Fibroblast of lung (primary cell): ENCODE measurements around the gene NIBAN1. TPM values are rescaled to one million over a fixed set of nuclear protein-coding genes. Genes with fewer than 3 reads are reported as not detected.

Source experiments
- DNase-seq, 2 donors: peaks; one replicate each; pipeline versions ENCODE4 v3.0.0 to v3.0.0-alpha.2; 2010; ENCODE audit warnings: low read depth in 2 of 2
- H2AFZ ChIP-seq: 2 replicates; pipeline ENCODE4 v1.5.1; 2012; ENCODE audit warnings: low read length, control low read depth, inconsistent platforms
- H3K27ac ChIP-seq: 2 replicates; pipeline ENCODE4 v1.5.1; 2011; ENCODE audit warnings: low read length, control low read depth; ENCODE audit not compliant: insufficient read depth
- H3K27me3 ChIP-seq: 2 replicates; pipeline ENCODE4 v1.5.1; 2011; ENCODE audit warnings: mild to moderate bottlenecking, low read length; ENCODE audit not compliant: control insufficient read depth, insufficient read depth
- H3K36me3 ChIP-seq: 2 replicates; pipeline ENCODE4 v1.5.1; 2011; ENCODE audit warnings: low read length; ENCODE audit not compliant: control insufficient read depth, insufficient read depth
- H3K4me1 ChIP-seq: 2 replicates; pipeline ENCODE4 v1.5.1; 2011; ENCODE audit warnings: low read length; ENCODE audit not compliant: control insufficient read depth, insufficient read depth; ENCODE audit errors: extremely low read depth
- H3K4me2 ChIP-seq: 2 replicates; pipeline ENCODE4 v1.5.1; 2011; ENCODE audit warnings: low read length, control low read depth; ENCODE audit not compliant: insufficient read depth; ENCODE audit errors: extremely low read depth
- H3K4me3 ChIP-seq, 4 experiments: fragments of 200-600 bp in 1 of 4; sonication (generic) in 1 of 4; replicated peaks in 1 of 4; 2 replicates each; pipeline ENCODE4 v1.5.1; 2011 to 2016; ENCODE audit warnings: low read length in 4 of 4, low read depth in 3 of 4, mild to moderate bottlenecking in 3 of 4, control low read depth in 2 of 4, inconsistent platforms in 1 of 4, mixed read lengths in 1 of 4; ENCODE audit not compliant: insufficient read depth in 1 of 4; ENCODE audit errors: control extremely low read depth in 1 of 4
- H3K79me2 ChIP-seq: 2 replicates; pipeline ENCODE4 v1.5.1; 2012; ENCODE audit warnings: mild to moderate bottlenecking, low read length, inconsistent platforms; ENCODE audit not compliant: control insufficient read depth, insufficient read depth
- H3K9ac ChIP-seq: 2 replicates; pipeline ENCODE4 v1.5.1; 2011; ENCODE audit warnings: mild to moderate bottlenecking, low read length, control low read depth; ENCODE audit not compliant: insufficient read depth
- H3K9me3 ChIP-seq: 2 replicates; pipeline ENCODE4 v1.5.1; 2012; ENCODE audit warnings: low read depth, low read length; ENCODE audit not compliant: control insufficient read depth, insufficient read depth
- H4K20me1 ChIP-seq: 2 replicates; pipeline ENCODE4 v1.5.1; 2011; ENCODE audit warnings: low read length; ENCODE audit not compliant: control insufficient read depth, insufficient read depth; ENCODE audit errors: extremely low read depth
- CTCF ChIP-seq, 2 donors: IDR thresholded peaks in 1 of 2; conservative IDR thresholded peaks in 1 of 2; 1 replicate in 1 of 2; 2 replicates in 1 of 2; pipeline ENCODE4 v1.5.1; 2011 to 2012; ENCODE audit warnings: low read length in 2 of 2, control low read depth in 1 of 2, inconsistent platforms in 1 of 2, low read depth in 1 of 2, mild to moderate bottlenecking in 1 of 2
- EZH2 ChIP-seq: IDR thresholded peaks from 2 replicates; pipeline ENCODE4 v1.5.1; 2012; ENCODE audit warnings: low read length, control low read depth, mild to moderate bottlenecking; ENCODE audit errors: missing control alignments
- polyA plus RNA-seq, 2 donors: library from polyadenylated mRNA; depleted of rRNA in 1 of 2; stranded (reverse) in 1 of 2; unstranded in 1 of 2; fragments of >200 nt; gene quantifications; 2 replicates each; pipeline ENCODE4 v1.2.1, GENCODE V29; 2011 to 2012; ENCODE audit warnings: missing spikeins in 1 of 2
- total RNA-seq: library from RNA; depleted of rRNA; stranded (reverse); fragments of >200 nt; gene quantifications from 2 replicates; pipeline ENCODE4 v1.2.1, GENCODE V29; 2014

The NIBAN1 gene
- total and polyA plus RNA-seq, 2 donors (not counting 1 experiment from before 2014, with no cell fraction given) = 11.9 to 122 TPM

GRCh38 chr1:184929711-184930202 is 44.6 kb downstream of the NIBAN1 start:
- H3K27me3 ChIP-seq = no peaks in the 10 kb centered on the region
- H2AFZ ChIP-seq = no peak overlapping the region
- no peaks in the 10 kb centered on the region for H3K4me1 ChIP-seq
- no peak overlapping the region for H3K4me2 ChIP-seq
- no peak for TF ChIP-seq CTCF (conservative IDR thresholded peaks at IDR 0.05 in 1 of 2, IDR thresholded peaks at IDR 0.05 in 1 of 2; ENCODE audit: low read depth in 1 of 2, low read length in 2 of 2)
- TF ChIP-seq EZH2 = no peak
- no peak overlapping the region for H3K27ac ChIP-seq
- H4K20me1 ChIP-seq = no peaks in the 10 kb centered on the region
- no peak overlapping the region for H3K4me3 ChIP-seq
- H3K9ac ChIP-seq = no peak overlapping the region
- no peaks in the 10 kb centered on the region for H3K79me2 ChIP-seq
- H3K36me3 ChIP-seq = no peaks in the 10 kb centered on the region
- no peaks in the 10 kb centered on the region for H3K9me3 ChIP-seq
- peak in 1 of 2 donors; percentile 44 for DNase-seq

GRCh38 chr1:184928394-184928793 is 45.9 kb downstream of the NIBAN1 start:
- DNase-seq = no peak
- H3K27me3 ChIP-seq = no peaks in the 10 kb centered on the region
- no peak overlapping the region for H3K4me2 ChIP-seq
- H4K20me1 ChIP-seq = no peaks in the 10 kb centered on the region
- TF ChIP-seq EZH2 = no peak
- no peak for TF ChIP-seq CTCF (conservative IDR thresholded peaks at IDR 0.05 in 1 of 2, IDR thresholded peaks at IDR 0.05 in 1 of 2; ENCODE audit: low read depth in 1 of 2, low read length in 2 of 2)
- no peaks in the 10 kb centered on the region for H3K79me2 ChIP-seq
- no peaks in the 10 kb centered on the region for H3K9me3 ChIP-seq
- H3K4me1 ChIP-seq = no peaks in the 10 kb centered on the region
- no peaks in the 10 kb centered on the region for H3K36me3 ChIP-seq
- H3K27ac ChIP-seq = no peak overlapping the region
- H2AFZ ChIP-seq = no peak overlapping the region
- no peak overlapping the region for H3K4me3 ChIP-seq
- H3K9ac ChIP-seq = no peak overlapping the region

Other genes starting within 250 kb of the NIBAN1 start
- 47.9 and 52.4 TPM in 2 replicates for gene EDEM3, start 219.7 kb downstream of the NIBAN1 start, total RNA-seq
- 27.0 and 40.2 TPM in 2 replicates for gene EDEM3, start 219.7 kb downstream of the NIBAN1 start, polyA plus RNA-seq
- 18.2 and 19.7 TPM in 2 replicates for gene RNF2, start 71.0 kb upstream of the NIBAN1 start, total RNA-seq
- 40.6 TPM in 2 replicates for gene RNF2, start 71.0 kb upstream of the NIBAN1 start, polyA plus RNA-seq
- gene TRMT1L, start 182.4 kb upstream of the NIBAN1 start, total RNA-seq = 22.3 and 26.4 TPM in 2 replicates
- gene TRMT1L, start 182.4 kb upstream of the NIBAN1 start, polyA plus RNA-seq = 19.4 and 19.6 TPM in 2 replicates
- gene SWT1, start 182.7 kb upstream of the NIBAN1 start, total RNA-seq = 8.4 and 8.7 TPM in 2 replicates
- gene SWT1, start 182.7 kb upstream of the NIBAN1 start, polyA plus RNA-seq = 2.2 and 3.4 TPM in 2 replicates